GM23248 (cell line): ENCODE data around the gene NSMCE3. TPM values are rescaled to one million over a fixed set of nuclear protein-coding genes. Genes with fewer than 3 reads are reported as not detected.
A peak's percentile ranks its signal among the peaks of the same experiment; 100 is the strongest.

Experiments
- DNase-seq: peaks from one replicate; pipeline ENCODE4 v3.0.0-alpha.2; 2015
- H2AFZ ChIP-seq: fragments of 200-600 bp; sonication (generic); 2 replicates; pipeline ENCODE4 v1.6.1; 2016; ENCODE audit warnings: antibody characterized with exemption
- H3F3A ChIP-seq: fragments of 200-600 bp; sonication (generic); 2 replicates; pipeline ENCODE4 v1.6.1; 2016; ENCODE audit warnings: mild to moderate bottlenecking, antibody characterized with exemption, mixed run types; ENCODE audit not compliant: insufficient read depth
- H3K27ac ChIP-seq: fragments of 200-600 bp; sonication (generic); 2 replicates; pipeline ENCODE4 v1.5.1; 2016; ENCODE audit warnings: mild to moderate bottlenecking
- H3K27me3 ChIP-seq: fragments of 200-600 bp; sonication (generic); replicated peaks from 2 replicates; pipeline ENCODE4 v1.6.1; 2016; ENCODE audit warnings: mild to moderate bottlenecking; ENCODE audit not compliant: insufficient read depth
- H3K36me3 ChIP-seq: fragments of 200-600 bp; sonication (generic); 2 replicates; pipeline ENCODE4 v1.6.1; 2016; ENCODE audit warnings: low read depth, mild to moderate bottlenecking
- H3K4me1 ChIP-seq: fragments of 200-600 bp; sonication (generic); 2 replicates; pipeline ENCODE4 v1.6.1; 2016; ENCODE audit warnings: mild to moderate bottlenecking; ENCODE audit not compliant: insufficient read depth
- H3K4me2 ChIP-seq: fragments of 200-600 bp; sonication (generic); one replicate; pipeline ENCODE4 v1.6.1; 2016; ENCODE audit warnings: mild to moderate bottlenecking; ENCODE audit not compliant: unreplicated experiment
- H3K4me3 ChIP-seq: fragments of 200-600 bp; sonication (generic); 2 replicates; pipeline ENCODE4 v1.5.1; 2016; ENCODE audit warnings: mild to moderate bottlenecking
- H3K79me2 ChIP-seq: fragments of 200-600 bp; sonication (generic); 2 replicates; pipeline ENCODE4 v1.6.1; 2016; ENCODE audit warnings: mild to moderate bottlenecking; ENCODE audit not compliant: insufficient read depth
- H3K9ac ChIP-seq: fragments of 200-600 bp; sonication (generic); 2 replicates; pipeline ENCODE4 v1.6.1; 2016; ENCODE audit warnings: mild to moderate bottlenecking
- H3K9me2 ChIP-seq: fragments of 200-600 bp; sonication (generic); 2 replicates; pipeline ENCODE4 v1.6.1; 2016; ENCODE audit warnings: mixed run types, mild to moderate bottlenecking, moderate library complexity; ENCODE audit not compliant: insufficient read depth
- H3K9me3 ChIP-seq: fragments of 200-600 bp; sonication (generic); one replicate; pipeline ENCODE4 v1.6.1; 2017; ENCODE audit warnings: low read depth
- H4K20me1 ChIP-seq: fragments of 200-600 bp; sonication (generic); 2 replicates; pipeline ENCODE4 v1.6.0; 2016; ENCODE audit not compliant: insufficient read depth
- EZH2 ChIP-seq: fragments of 200-600 bp; sonication (generic); IDR thresholded peaks from 2 replicates; pipeline ENCODE4 v1.6.1; 2018; ENCODE audit warnings: antibody characterized with exemption, mild to moderate bottlenecking; ENCODE audit not compliant: insufficient read depth, poor library complexity, severe bottlenecking
- EZH2phosphoT487 ChIP-seq: fragments of 200-600 bp; sonication (generic); IDR thresholded peaks from 2 replicates; pipeline ENCODE4 v1.6.1; 2018; ENCODE audit warnings: antibody characterized with exemption, moderate library complexity, mild to moderate bottlenecking, low read depth; ENCODE audit not compliant: insufficient read depth
- WGBS, 2 experiments: methylation state at CpG; one replicate each; pipeline ENCODE4 v1.1.6; 2015 to 2017; ENCODE audit warnings: low lambda C conversion rate in 2 of 2, low coverage in 1 of 2; ENCODE audit errors: missing lambda C conversion rate in 2 of 2; 5-methylcytosine and 5-hydroxymethylcytosine counted together
- in situ Hi-C: fragments of 300-500 bp; cut with MboI; formaldehyde crosslinking; loops from 2 replicates; pipeline ENCODE4 v1.15.0; 2020
- polyA plus RNA-seq: library from polyadenylated mRNA; unstranded; fragments of >200 nt; fragmentation: Nextera tagmentation; extraction: Ambion mirVana; gene quantifications from 2 replicates; pipeline ENCODE4 v1.2.1, GENCODE V29; 2016
- total RNA-seq: library from RNA; depleted of rRNA; stranded (reverse); fragments of >200 nt; shearing (Covaris generic); gene quantifications from 2 replicates; pipeline ENCODE4 v1.2.3, GENCODE V29; 2014

Gene NSMCE3
- total and polyA plus RNA-seq, 2 experiments from 2014 or later, result 9.2 to 10.2 TPM

DNA sequence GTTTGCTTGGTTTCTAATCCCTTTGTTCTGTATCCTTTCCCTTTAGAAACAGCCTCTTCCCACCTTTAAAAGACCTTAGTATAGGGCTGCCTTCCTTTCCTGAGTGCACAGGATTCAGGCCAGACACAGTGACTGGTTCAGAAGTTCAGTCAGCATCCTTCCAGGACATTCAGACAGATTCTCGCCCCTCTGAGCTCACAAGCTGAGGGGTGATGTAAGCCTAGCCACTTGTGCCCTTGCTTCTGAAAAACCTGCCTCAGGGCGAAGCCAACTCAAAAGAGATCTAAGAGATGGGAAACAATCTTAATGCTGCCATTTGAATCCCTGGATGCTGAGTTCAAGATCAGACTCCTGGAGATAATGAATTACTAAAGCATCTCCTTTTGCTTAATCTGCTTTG lies 6.7 kb upstream of the NSMCE3 start:
- no peaks in the 10 kb centered on the region for H3K9me2 ChIP-seq
- peaks cover 16% of the 10 kb centered on the region for H3K4me1 ChIP-seq
- in situ Hi-C loops, result no loop called here
- peaks cover 20% of the 10 kb centered on the region for H3F3A ChIP-seq
- no peaks in the 10 kb centered on the region for H3K36me3 ChIP-seq
- DNase-seq, result peak; percentile 7
- no peak overlapping the region for H3K27ac ChIP-seq
- no peak overlapping the region for H3K4me2 ChIP-seq
- 96% methylated on average over 2 of the region's 2 CpGs for WGBS, 2 experiments
- no peaks in the 10 kb centered on the region for H3K27me3 ChIP-seq
- no peak overlapping the region for H3K4me3 ChIP-seq
- no peaks in the 10 kb centered on the region for H3K9me3 ChIP-seq
- no peak overlapping the region for H2AFZ ChIP-seq
- no peaks in the 10 kb centered on the region for H4K20me1 ChIP-seq
- TF ChIP-seq EZH2 (no peak), EZH2phosphoT487 (no peak)
- no peaks in the 10 kb centered on the region for H3K79me2 ChIP-seq
- no peak overlapping the region for H3K9ac ChIP-seq

DNA sequence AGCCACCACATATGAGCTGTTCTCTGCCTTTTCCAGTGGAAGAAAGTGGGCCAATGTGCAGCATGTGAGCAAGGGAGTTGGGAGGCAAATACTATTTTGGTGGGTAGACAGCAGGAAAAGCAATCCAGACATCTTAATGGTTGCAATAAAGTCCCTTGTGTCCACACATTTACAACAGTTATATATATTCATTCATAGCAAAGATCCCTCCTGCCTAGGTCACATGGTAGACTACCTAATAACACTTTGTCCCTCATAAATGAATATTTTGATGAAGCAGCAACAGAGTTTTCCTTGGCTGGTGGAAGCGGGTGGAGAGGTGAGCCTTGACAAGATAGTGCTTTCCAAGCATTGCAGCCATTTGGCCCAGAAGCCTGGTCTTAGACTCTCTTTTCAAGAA lies 6.2 kb upstream of the NSMCE3 start:
- no peaks in the 10 kb centered on the region for H3K27me3 ChIP-seq
- peaks cover 20% of the 10 kb centered on the region for H3K4me1 ChIP-seq
- no peaks in the 10 kb centered on the region for H3K79me2 ChIP-seq
- H3K9me3 ChIP-seq, result no peaks in the 10 kb centered on the region
- in situ Hi-C loops, result no loop called here
- no peak overlapping the region for H3K4me2 ChIP-seq
- H3K9me2 ChIP-seq, result no peaks in the 10 kb centered on the region
- no peak overlapping the region for H3K27ac ChIP-seq
- TF ChIP-seq EZH2, result no peak
- TF ChIP-seq EZH2phosphoT487, result no peak
- H3K36me3 ChIP-seq, result no peaks in the 10 kb centered on the region
- H2AFZ ChIP-seq, result no peak overlapping the region
- DNase-seq, result no peak
- H3K4me3 ChIP-seq, result no peak overlapping the region
- peaks cover 25% of the 10 kb centered on the region for H3F3A ChIP-seq
- no peak overlapping the region for H3K9ac ChIP-seq
- WGBS, 2 experiments, result 84 to 94% methylated on average over 1 of the region's 1 CpG
- H4K20me1 ChIP-seq, result no peaks in the 10 kb centered on the region

DNA sequence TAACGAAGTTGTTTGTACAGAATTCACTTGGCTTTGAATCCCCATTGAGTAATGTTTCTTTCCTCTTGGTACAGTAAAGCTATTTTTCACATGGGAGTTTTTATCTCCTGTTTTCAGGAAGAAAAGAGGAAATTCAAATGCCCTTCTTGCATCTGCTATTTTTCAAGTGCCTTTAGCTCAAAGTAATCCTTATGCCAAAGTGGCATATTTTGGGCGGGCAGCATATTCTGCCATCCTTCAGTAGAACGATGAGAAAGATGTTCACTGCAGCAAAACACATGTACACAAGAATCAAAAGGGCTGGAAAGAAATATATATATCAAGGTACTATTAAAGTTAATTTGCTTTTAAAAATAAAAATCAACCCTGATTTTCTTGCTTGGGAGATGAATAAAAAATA lies 5.3 kb upstream of the NSMCE3 start:
- no peak for DNase-seq
- peaks cover 27% of the 10 kb centered on the region for H3K4me1 ChIP-seq
- H3K27ac ChIP-seq, result no peak overlapping the region
- no peaks in the 10 kb centered on the region for H4K20me1 ChIP-seq
- no peak overlapping the region for H3K4me3 ChIP-seq
- H3K4me2 ChIP-seq, result no peak overlapping the region
- TF ChIP-seq EZH2phosphoT487 (no peak), EZH2 (no peak)
- H3K27me3 ChIP-seq, result no peaks in the 10 kb centered on the region
- no peaks in the 10 kb centered on the region for H3K36me3 ChIP-seq
- WGBS, 2 experiments, result 24 to 47% methylated on average over 3 of the region's 3 CpGs
- H3F3A ChIP-seq, result peaks cover 34% of the 10 kb centered on the region
- H3K9me2 ChIP-seq, result no peaks in the 10 kb centered on the region
- in situ Hi-C loops, result no loop called here
- no peaks in the 10 kb centered on the region for H3K79me2 ChIP-seq
- no peak overlapping the region for H3K9ac ChIP-seq
- H2AFZ ChIP-seq, result no peak overlapping the region
- H3K9me3 ChIP-seq, result no peaks in the 10 kb centered on the region

DNA sequence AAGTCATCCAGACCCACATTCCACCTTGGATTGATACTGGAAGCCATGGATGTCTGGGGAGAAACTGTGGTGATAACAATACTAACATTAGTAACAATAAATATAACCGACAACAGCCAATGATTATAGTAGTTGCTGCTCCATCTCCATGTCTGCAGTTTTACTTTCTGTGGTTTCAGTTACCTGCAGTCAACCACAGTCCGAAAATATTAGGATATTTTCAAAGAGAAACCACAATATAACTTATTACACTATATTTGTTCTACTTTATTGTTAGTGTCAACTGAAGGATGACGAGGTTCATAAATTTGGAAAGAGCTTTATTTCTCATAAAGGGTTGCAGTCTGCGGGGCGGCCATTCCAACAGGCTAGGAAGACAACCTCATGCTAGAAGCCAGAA lies 2.6 kb upstream of the NSMCE3 start:
- peaks cover 28% of the 10 kb centered on the region for H3K4me1 ChIP-seq
- no peaks in the 10 kb centered on the region for H3K9me3 ChIP-seq
- no peak for TF ChIP-seq EZH2
- H3K27me3 ChIP-seq, result no peaks in the 10 kb centered on the region
- H4K20me1 ChIP-seq, result peaks cover 4% of the 10 kb centered on the region
- 91% methylated on average over 5 of the region's 5 CpGs for WGBS, 2 experiments
- H2AFZ ChIP-seq, result no peak overlapping the region
- peaks cover 21% of the 10 kb centered on the region for H3F3A ChIP-seq
- no peak overlapping the region for H3K4me2 ChIP-seq
- H3K9me2 ChIP-seq, result no peaks in the 10 kb centered on the region
- no peak overlapping the region for H3K27ac ChIP-seq
- H3K79me2 ChIP-seq, result peaks cover 23% of the 10 kb centered on the region
- no peak for DNase-seq
- H3K9ac ChIP-seq, result no peak overlapping the region
- in situ Hi-C loops, result no loop called here
- no peaks in the 10 kb centered on the region for H3K36me3 ChIP-seq
- no peak overlapping the region for H3K4me3 ChIP-seq

DNA sequence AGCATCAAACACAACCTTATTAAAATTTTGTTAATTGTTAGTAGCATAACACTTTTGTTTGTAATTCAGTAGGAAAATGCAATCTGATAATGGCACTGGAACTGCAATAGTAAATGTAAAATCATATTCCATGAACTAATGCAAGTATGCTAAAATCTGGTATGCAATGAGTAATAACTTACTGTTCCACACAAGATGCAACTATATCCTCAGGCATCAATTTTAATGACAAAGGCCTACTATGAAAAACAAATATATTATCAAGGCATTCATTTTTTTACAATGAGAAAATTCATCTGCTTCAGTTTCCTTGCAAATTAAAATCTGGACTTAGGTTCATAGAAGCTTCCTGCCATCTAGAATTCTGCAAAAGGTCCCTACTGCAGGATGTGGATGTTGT lies 1.4 kb upstream of the NSMCE3 start:
- in situ Hi-C loops, result no loop called here
- no peaks in the 10 kb centered on the region for H3K27me3 ChIP-seq
- no peak overlapping the region for H3K9ac ChIP-seq
- H3K4me1 ChIP-seq, result peaks cover 31% of the 10 kb centered on the region
- H3K4me3 ChIP-seq, result peak overlapping the region; percentile 89; the same call in 1 of the 2 replicates
- peak; percentile 49 for DNase-seq
- TF ChIP-seq EZH2 (no peak), EZH2phosphoT487 (no peak)
- no peaks in the 10 kb centered on the region for H3K36me3 ChIP-seq
- H3K9me3 ChIP-seq, result no peaks in the 10 kb centered on the region
- H2AFZ ChIP-seq, result 0 out of 2 replicates have a peak overlapping the region, but pooled peaks have one; percentile 0
- H4K20me1 ChIP-seq, result peaks cover 4% of the 10 kb centered on the region
- H3K4me2 ChIP-seq, result peak overlapping the region; percentile 98
- H3K27ac ChIP-seq, result peak overlapping the region; percentile 76
- peaks cover 28% of the 10 kb centered on the region for H3K79me2 ChIP-seq
- no peaks in the 10 kb centered on the region for H3K9me2 ChIP-seq
- peaks cover 21% of the 10 kb centered on the region for H3F3A ChIP-seq
